RWPE2 (cell line): ENCODE measurements around the gene KDM2B.

Experiments used
- ATAC-seq: fragments of 200-7000 bp; cut with Tn5 transposase; 3 replicates; pipeline ENCODE4 v1.9.1; 2021; ENCODE audit warnings: low read depth
- DNase-seq: peaks from one replicate; pipeline ENCODE4 v3.0.0-alpha.2; 2020; ENCODE audit warnings: low spot score
- H3K27ac ChIP-seq: fragments of 450-650 bp; 2 replicates; pipeline ENCODE4 v1.5.1; 2017; ENCODE audit warnings: mild to moderate bottlenecking; ENCODE audit not compliant: poor library complexity, severe bottlenecking
- H3K27me3 ChIP-seq: fragments of 250-450 bp; sonication (Bioruptor Pico); 2 replicates; pipeline ENCODE4 v1.5.1; 2021; ENCODE audit warnings: mild to moderate bottlenecking, moderate library complexity; ENCODE audit not compliant: insufficient read depth, poor library complexity, severe bottlenecking
- H3K36me3 ChIP-seq: fragments of 250-450 bp; sonication (Bioruptor Pico); 2 replicates; pipeline ENCODE4 v1.5.1; 2020; ENCODE audit warnings: low read depth, mild to moderate bottlenecking, moderate library complexity
- H3K4me1 ChIP-seq: fragments of 250-450 bp; sonication (Bioruptor Pico); 2 replicates; pipeline ENCODE4 v1.5.1; 2021; ENCODE audit warnings: mild to moderate bottlenecking, moderate library complexity; ENCODE audit not compliant: insufficient read depth, poor library complexity, severe bottlenecking
- H3K4me3 ChIP-seq: fragments of 250-450 bp; sonication (Bioruptor Pico); 2 replicates; pipeline ENCODE4 v1.5.1; 2021; ENCODE audit warnings: mild to moderate bottlenecking, moderate library complexity; ENCODE audit not compliant: severe bottlenecking
- H3K9me3 ChIP-seq: fragments of 250-450 bp; sonication (Bioruptor Pico); 2 replicates; pipeline ENCODE4 v1.5.1; 2021; ENCODE audit warnings: mild to moderate bottlenecking, moderate library complexity; ENCODE audit not compliant: severe bottlenecking
- TF ChIP-seq, protein P1 (sequence below): fragments of 450-650 bp; IDR thresholded peaks from one replicate; pipeline ENCODE4 v1.5.1; 2017; ENCODE audit warnings: mild to moderate bottlenecking, moderate library complexity; ENCODE audit not compliant: poor library complexity, severe bottlenecking

Gene KDM2B

DNA sequence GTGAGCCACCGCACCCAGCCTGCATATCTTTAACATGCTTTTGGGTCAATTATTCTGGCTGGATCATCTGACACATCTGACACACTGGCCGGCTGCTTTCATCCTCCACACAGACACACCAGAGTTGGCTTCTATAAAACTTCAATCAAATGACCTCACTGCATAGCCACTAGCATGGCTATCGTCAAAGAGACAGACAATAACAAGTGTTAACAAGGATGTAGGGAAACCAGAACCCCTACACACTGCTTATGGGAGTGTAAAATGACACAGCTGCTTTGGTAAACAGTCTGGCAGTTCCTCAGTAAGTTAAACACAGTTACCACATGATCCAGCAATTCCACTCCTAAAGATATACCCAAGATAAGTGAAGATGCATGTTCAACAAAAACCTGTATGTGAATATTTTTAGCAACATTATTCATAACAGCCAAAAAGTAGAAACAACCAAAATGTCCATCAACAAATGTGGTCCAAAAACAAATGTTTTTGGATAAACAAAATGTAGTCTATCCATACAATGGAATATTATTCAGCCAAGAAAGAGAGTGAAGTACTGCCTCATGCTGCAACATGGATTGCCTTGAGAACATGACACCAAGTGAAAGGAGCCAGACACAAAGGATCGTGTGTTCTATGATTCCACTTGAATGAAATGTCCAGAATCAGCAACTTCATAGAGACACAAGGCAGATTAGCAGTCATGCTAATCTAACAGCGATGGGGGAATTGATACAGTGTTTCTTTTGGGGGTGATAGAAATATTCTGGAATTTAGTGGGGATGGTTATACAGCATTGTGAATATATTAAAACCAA, 10.1 kb downstream of the KDM2B start:
- no peak overlapping the region for H3K27ac ChIP-seq
- H3K9me3 ChIP-seq = no peaks in the 10 kb centered on the region
- no peak for DNase-seq
- H3K36me3 ChIP-seq = peaks cover 5% of the 10 kb centered on the region
- H3K4me1 ChIP-seq = no peaks in the 10 kb centered on the region
- no peak overlapping the region for H3K4me3 ChIP-seq
- TF ChIP-seq, protein P1, sequence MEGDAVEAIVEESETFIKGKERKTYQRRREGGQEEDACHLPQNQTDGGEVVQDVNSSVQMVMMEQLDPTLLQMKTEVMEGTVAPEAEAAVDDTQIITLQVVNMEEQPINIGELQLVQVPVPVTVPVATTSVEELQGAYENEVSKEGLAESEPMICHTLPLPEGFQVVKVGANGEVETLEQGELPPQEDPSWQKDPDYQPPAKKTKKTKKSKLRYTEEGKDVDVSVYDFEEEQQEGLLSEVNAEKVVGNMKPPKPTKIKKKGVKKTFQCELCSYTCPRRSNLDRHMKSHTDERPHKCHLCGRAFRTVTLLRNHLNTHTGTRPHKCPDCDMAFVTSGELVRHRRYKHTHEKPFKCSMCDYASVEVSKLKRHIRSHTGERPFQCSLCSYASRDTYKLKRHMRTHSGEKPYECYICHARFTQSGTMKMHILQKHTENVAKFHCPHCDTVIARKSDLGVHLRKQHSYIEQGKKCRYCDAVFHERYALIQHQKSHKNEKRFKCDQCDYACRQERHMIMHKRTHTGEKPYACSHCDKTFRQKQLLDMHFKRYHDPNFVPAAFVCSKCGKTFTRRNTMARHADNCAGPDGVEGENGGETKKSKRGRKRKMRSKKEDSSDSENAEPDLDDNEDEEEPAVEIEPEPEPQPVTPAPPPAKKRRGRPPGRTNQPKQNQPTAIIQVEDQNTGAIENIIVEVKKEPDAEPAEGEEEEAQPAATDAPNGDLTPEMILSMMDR = no peak
- no peaks in the 10 kb centered on the region for H3K27me3 ChIP-seq
- no peak for ATAC-seq

DNA sequence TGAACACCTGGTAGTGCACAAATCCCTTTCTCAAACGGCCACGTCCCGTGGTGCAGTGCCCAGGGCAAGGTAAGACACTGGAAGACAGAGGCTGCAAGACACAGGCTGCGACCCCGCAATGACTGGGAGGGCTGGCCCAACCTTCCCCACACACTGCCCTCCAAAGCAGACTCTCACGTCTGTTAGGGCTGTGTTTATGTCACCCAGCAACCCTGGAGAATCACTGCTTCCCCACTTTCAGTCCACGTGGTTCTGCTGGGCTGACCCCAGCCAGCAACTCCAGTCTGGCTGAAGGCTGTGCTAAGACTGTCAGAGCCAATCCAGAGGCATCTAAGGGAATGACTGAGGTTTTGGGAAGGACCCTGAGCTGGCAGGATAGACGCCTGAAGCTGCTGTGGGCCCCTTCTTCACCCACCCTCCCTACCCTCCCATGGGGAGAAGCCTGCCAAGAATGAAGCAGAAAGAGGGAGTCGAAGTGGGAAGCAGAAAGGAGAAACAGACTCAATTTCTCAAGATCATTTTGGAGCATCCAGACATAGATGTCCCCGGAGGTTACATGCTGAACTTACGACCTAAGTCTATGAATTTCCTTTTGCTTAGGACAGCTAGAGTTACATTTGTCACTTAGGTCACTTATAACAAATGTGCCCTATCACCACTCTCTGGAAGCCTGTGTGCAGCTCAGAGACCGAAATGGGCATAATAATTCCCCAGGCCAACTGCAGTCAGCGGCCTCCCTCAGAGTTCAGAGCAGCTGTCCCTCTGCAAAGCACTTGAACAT, 11.7 kb downstream of the KDM2B start:
- Histone ChIP-seq H3K36me3 (no peaks in the 10 kb centered on the region; the same call in 1 of the 2 replicates), H3K27ac (no peak overlapping the region)
- TF ChIP-seq, protein P1 = no peak

DNA sequence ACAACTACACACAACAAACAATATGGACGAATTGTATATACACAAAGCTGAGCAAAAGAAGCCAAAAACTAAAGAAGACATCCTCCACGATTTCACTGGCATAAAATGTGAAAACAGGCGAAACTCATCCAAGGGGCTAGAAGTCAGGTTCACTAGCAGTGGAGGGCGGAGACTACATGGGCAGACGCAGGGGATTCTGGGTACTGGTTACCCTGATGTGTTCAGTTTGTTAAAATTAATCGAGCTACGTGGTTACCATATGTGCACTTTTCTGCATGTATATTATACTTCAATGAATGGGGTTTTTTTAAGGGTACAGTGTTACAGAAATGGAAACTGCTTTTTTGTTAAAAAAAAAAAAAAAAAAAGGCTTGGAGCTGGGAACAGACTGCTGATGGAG, 12.3 kb downstream of the KDM2B start:
- H3K36me3 ChIP-seq = no peaks in the 10 kb centered on the region; the same call in 1 of the 2 replicates
- no peaks in the 10 kb centered on the region for H3K9me3 ChIP-seq
- H3K27me3 ChIP-seq = no peaks in the 10 kb centered on the region
- no peak for ATAC-seq
- no peak overlapping the region for H3K4me3 ChIP-seq
- DNase-seq = no peak
- H3K4me1 ChIP-seq = no peaks in the 10 kb centered on the region
- H3K27ac ChIP-seq = no peak overlapping the region
- TF ChIP-seq, protein P1 = no peak

More for the DNA sequence above, 11.7 kb downstream of the KDM2B start:
- ATAC-seq (no peak), DNase-seq (no peak)
- Histone ChIP-seq H3K4me3 (no peak overlapping the region), H3K4me1 (no peaks in the 10 kb centered on the region), H3K9me3 (no peaks in the 10 kb centered on the region), H3K27me3 (no peaks in the 10 kb centered on the region)

DNA sequence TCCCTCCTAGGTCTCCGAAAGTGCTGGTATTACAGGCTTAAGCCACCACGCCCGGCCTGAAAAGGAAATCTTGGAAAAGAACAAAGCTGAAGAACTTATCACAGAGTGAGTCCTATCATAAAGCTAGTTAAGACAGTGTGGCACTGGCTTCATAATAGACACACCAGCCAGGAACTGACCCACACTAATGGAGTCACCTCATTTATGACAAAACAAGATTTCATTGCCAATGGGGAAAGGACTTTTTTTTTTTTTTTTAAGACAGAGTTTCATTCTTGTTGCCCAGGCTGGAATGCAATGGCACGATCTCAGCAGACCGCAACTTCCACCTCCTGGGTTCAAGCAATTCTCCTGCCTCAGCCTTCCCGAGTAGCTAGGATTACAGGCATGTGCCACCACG, 15.7 kb downstream of the KDM2B start:
- H3K27ac ChIP-seq = no peak overlapping the region
- H3K4me3 ChIP-seq = no peak overlapping the region
- no peaks in the 10 kb centered on the region; the same call in 1 of the 2 replicates for H3K36me3 ChIP-seq
- H3K27me3 ChIP-seq = no peaks in the 10 kb centered on the region
- TF ChIP-seq, protein P1 = no peak
- H3K9me3 ChIP-seq = no peaks in the 10 kb centered on the region
- ATAC-seq (no peak), DNase-seq (no peak)
- H3K4me1 ChIP-seq = no peaks in the 10 kb centered on the region

DNA sequence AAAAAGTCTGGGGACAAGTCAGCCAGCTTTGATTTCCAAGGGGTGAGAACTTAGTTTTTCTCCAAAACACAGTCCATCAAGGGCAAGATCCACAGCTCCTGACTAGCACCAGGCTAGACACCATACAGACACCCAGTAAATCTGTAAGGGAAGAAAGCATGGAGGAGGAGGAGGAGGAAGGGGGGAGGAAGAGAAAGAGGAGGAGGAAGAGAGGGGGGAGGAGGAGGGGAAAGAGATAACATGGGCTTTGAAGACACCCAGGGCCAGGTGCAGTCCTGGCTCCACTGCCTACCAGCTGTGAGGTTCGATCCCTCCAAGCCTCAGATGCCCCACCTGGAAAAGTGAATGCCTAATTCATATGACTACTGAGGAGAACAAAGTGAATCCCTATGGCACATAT, 18.3 kb downstream of the KDM2B start:
- H3K4me3 ChIP-seq = no peak overlapping the region
- H3K27me3 ChIP-seq = no peaks in the 10 kb centered on the region
- H3K36me3 ChIP-seq = no peaks in the 10 kb centered on the region; the same call in 1 of the 2 replicates
- no peaks in the 10 kb centered on the region for H3K4me1 ChIP-seq
- TF ChIP-seq, protein P1 = no peak
- DNase-seq (no peak), ATAC-seq (no peak)
- H3K27ac ChIP-seq = no peak overlapping the region
- no peaks in the 10 kb centered on the region for H3K9me3 ChIP-seq
